ENCODE measurements around the gene SMCR8.
"Not testable (repeated sequence)": the region's sequence is repeated elsewhere in the genome, so short reads cannot be mapped to it uniquely, and the experiment has no call there.

SMCR8 gene

GRCh38 chr17:18314731-18315561 lies at the start of gene SMCR8, which contains the start of gene TOP3A:
Gene SMCR8 (plus strand): TSS chr17:18315293. CDS start chr17:18315790, 497 bp downstream.
Gene TOP3A (minus strand): TSS chr17:18314994. CDS start chr17:18314778, 216 bp downstream.
- peak; percentile 92 for DNase-seq

GRCh38 chr17:18267366-18267765 lies 47.7 kb upstream of the SMCR8 start:
- DNase-seq, result no peak

- no peak for DNase-seq
These were observed 47.0 kb upstream of the SMCR8 start for GRCh38 chr17:18267927-18268711.

- no peak for DNase-seq
These were observed 44.8 kb upstream of the SMCR8 start for GRCh38 chr17:18270046-18270931.

- no peak for DNase-seq
These were observed 38.0 kb upstream of the SMCR8 start for GRCh38 chr17:18277076-18277475.

GRCh38 chr17:18278867-18279266 lies 36.2 kb upstream of the SMCR8 start:
- no peak for DNase-seq

- no peak for DNase-seq
These were observed 34.8 kb upstream of the SMCR8 start for GRCh38 chr17:18280249-18280648.

GRCh38 chr17:18280766-18281371 lies 34.2 kb upstream of the SMCR8 start:
- DNase-seq, result no peak

GRCh38 chr17:18281788-18282187 lies 33.3 kb upstream of the SMCR8 start:
- no peak for DNase-seq

GRCh38 chr17:18285296-18285695 lies 29.8 kb upstream of the SMCR8 start:
- DNase-seq, result no peak

- no peak for DNase-seq
These were observed 23.2 kb upstream of the SMCR8 start for GRCh38 chr17:18291718-18292540.

- DNase-seq, result not testable (repeated sequence)
These were observed 17.0 kb upstream of the SMCR8 start for GRCh38 chr17:18298061-18298460.

- no peak for DNase-seq
These were observed 14.2 kb upstream of the SMCR8 start for GRCh38 chr17:18300725-18301480.

GRCh38 chr17:18303206-18303605 lies 11.9 kb upstream of the SMCR8 start:
- DNase-seq, result not testable (repeated sequence)

GRCh38 chr17:18309202-18309601 lies 5.9 kb upstream of the SMCR8 start:
- no peak for DNase-seq

- DNase-seq, result no peak
These were observed 898 bp upstream of the SMCR8 start for GRCh38 chr17:18314059-18314730.

GRCh38 chr17:18315562-18315922 lies 449 bp downstream of the SMCR8 start:
- no peak for DNase-seq

GRCh38 chr17:18315961-18316360 lies 868 bp downstream of the SMCR8 start:
- DNase-seq, result no peak

GRCh38 chr17:18318117-18318516 lies 3.0 kb downstream of the SMCR8 start:
- no peak for DNase-seq

- DNase-seq, result no peak
These were observed 3.8 kb downstream of the SMCR8 start for GRCh38 chr17:18318771-18319450.

All from activated CD4-positive, CD25-positive, alpha-beta regulatory T cell treated with anti-CD3 and anti-CD28 coated beads, Interleukin-2, amount 50 U/mL, for 72 hours (primary cell).